K562 (cell line): Measurements from ENCODE around the gene NKG7. TPM values are rescaled to one million over a fixed set of nuclear protein-coding genes. Genes with fewer than 3 reads are reported as not detected.

ENCODE experiments used
- ATAC-seq: fragments of 200-7000 bp; cut with Tn5 transposase; 3 replicates; pipeline ENCODE4 v1.9.1; 2020; ENCODE audit warnings: moderate library complexity
- BruUV-seq: library from RNA; stranded (reverse); fragments of 400-500 nt; replicated peaks from 2 replicates; lab custom pipeline; 2021; lab: Mats Ljungman, UMichigan
- CTCF ChIA-PET: fragments of 300-600 bp; formaldehyde crosslinking; extraction: SDS; loops from one replicate; lab custom pipeline; 2021; ENCODE audit warnings: low intra/inter-chr PET ratio; lab: Yijun Ruan, JAX
- POLR2A ChIA-PET: fragments of 300-600, 350-650 bp; sonication (Branson Sonifier 250); formaldehyde crosslinking; extraction: SDS; loops from one replicate; lab custom pipeline; 2021; ENCODE audit warnings: antibody characterized with exemption, inconsistent platforms; lab: Yijun Ruan, JAX
- DNase-seq, 4 experiments: peaks; one replicate each; pipeline versions ENCODE4 v3.0.0 to v3.0.0-alpha.2; 2011 to 2018; ENCODE audit warnings: low spot score in 3 of 4, mixed read lengths in 3 of 4; ENCODE audit errors: extremely low read depth in 1 of 4
- FAIRE-seq: peaks from 2 replicates; lab custom pipeline; 2011; peaks lifted over from hg19 to GRCh38; lab: Jason Lieb, UNC
- H2AFZ ChIP-seq: 2 replicates; pipeline ENCODE4 v1.6.0; 2011; ENCODE audit warnings: low read depth, low read length, control low read depth, inconsistent platforms
- H3K27ac ChIP-seq: fragments of 200-600 bp; 3 replicates; pipeline ENCODE4 v1.8.0; 2011; ENCODE audit warnings: low read depth, mild to moderate bottlenecking, control low read depth, inconsistent platforms, low read length, moderate library complexity, mixed read lengths; ENCODE audit errors: extremely low read depth
- H3K27me3 ChIP-seq, 2 experiments: fragments of 300-600 bp in 1 of 2; 2 replicates in 1 of 2; 3 replicates in 1 of 2; pipeline versions ENCODE4 v1.6.0 to v1.8.0; 2011; ENCODE audit warnings: inconsistent platforms in 2 of 2, low read length in 2 of 2, mild to moderate bottlenecking in 1 of 2, mixed read lengths in 1 of 2, moderate library complexity in 1 of 2; ENCODE audit not compliant: control insufficient read depth in 2 of 2, insufficient read depth in 2 of 2
- H3K36me3 ChIP-seq: fragments of 300-600 bp; 3 replicates; pipeline ENCODE4 v1.8.0; 2011; ENCODE audit warnings: mild to moderate bottlenecking, low read length, inconsistent platforms; ENCODE audit not compliant: control insufficient read depth, insufficient read depth
- H3K4me1 ChIP-seq, 2 experiments: fragments of 200-600 bp in 1 of 2; replicated peaks in 1 of 2; 2 replicates in 1 of 2; 3 replicates in 1 of 2; pipeline versions ENCODE4 v1.5.1 to v1.8.0; 2011; ENCODE audit warnings: inconsistent platforms in 2 of 2, low read length in 2 of 2, mild to moderate bottlenecking in 1 of 2, mixed read lengths in 1 of 2, moderate library complexity in 1 of 2; ENCODE audit not compliant: control insufficient read depth in 2 of 2, insufficient read depth in 2 of 2
- H3K4me2 ChIP-seq: 2 replicates; pipeline ENCODE4 v1.6.1; 2011; ENCODE audit warnings: low read length, control low read depth, inconsistent platforms, mixed read lengths; ENCODE audit not compliant: insufficient read depth
- H3K4me3 ChIP-seq: fragments of 200-600 bp; sonication (generic), shearing (Covaris generic); 2 replicates; pipeline ENCODE4 v1.5.1; 2016; ENCODE audit warnings: control low read depth, inconsistent platforms
- H3K79me2 ChIP-seq: fragments of 200-600 bp; 3 replicates; pipeline ENCODE4 v1.8.0; 2011; ENCODE audit warnings: low read length, inconsistent platforms; ENCODE audit not compliant: control insufficient read depth, insufficient read depth
- H3K9ac ChIP-seq, 2 experiments: 2 replicates each; pipeline versions ENCODE4 v1.6.0 to v1.6.1; 2011; ENCODE audit warnings: low read depth in 2 of 2, low read length in 2 of 2, control low read depth in 1 of 2, inconsistent platforms in 1 of 2, mild to moderate bottlenecking in 1 of 2, mixed read lengths in 1 of 2; ENCODE audit not compliant: insufficient read depth in 1 of 2
- H3K9me1 ChIP-seq: one replicate; pipeline ENCODE4 v1.6.0; 2011; ENCODE audit warnings: inconsistent platforms, mild to moderate bottlenecking, low read length, moderate library complexity; ENCODE audit not compliant: control insufficient read depth, insufficient read depth
- H3K9me3 ChIP-seq: replicated peaks from 2 replicates; pipeline ENCODE4 v1.5.1; 2011; ENCODE audit warnings: low read depth, low read length, inconsistent platforms; ENCODE audit not compliant: control insufficient read depth, insufficient read depth
- H4K20me1 ChIP-seq: replicated peaks from 2 replicates; pipeline ENCODE4 v1.6.1; 2011; ENCODE audit warnings: low read length, inconsistent platforms, mixed read lengths; ENCODE audit not compliant: control insufficient read depth, insufficient read depth
- POLR2G ChIP-seq: fragments of 200-400 bp; formaldehyde crosslinking; IDR thresholded peaks from 2 replicates; pipeline ENCODE4 v1.6.1; 2017; ENCODE audit warnings: low read depth, mild to moderate bottlenecking, antibody characterized with exemption, low read length, moderate library complexity
- PTRF ChIP-seq: fragments of 450-650 bp; IDR thresholded peaks from 2 replicates; pipeline ENCODE4 v1.6.1; 2016; ENCODE audit warnings: mild to moderate bottlenecking, missing genetic modification characterization, missing compliant biosample characterization
- TAF15 ChIP-seq: fragments of 200-400 bp; formaldehyde crosslinking; IDR thresholded peaks from 2 replicates; pipeline ENCODE4 v1.6.1; 2017; ENCODE audit warnings: mild to moderate bottlenecking, low read depth, low read length, moderate library complexity
- ZNF592 ChIP-seq: fragments of 450-650 bp; IDR thresholded peaks from 2 replicates; pipeline ENCODE4 v1.6.1; 2017; ENCODE audit warnings: antibody characterized with exemption, mild to moderate bottlenecking
- WGBS: fragments of 100-300 bp; shearing (Covaris generic); methylation state at CpG from one replicate; pipeline ENCODE4 v1.1.6; 2016; ENCODE audit warnings: low coverage, mixed read lengths; ENCODE audit not compliant: insufficient coverage; ENCODE audit errors: missing lambda C conversion rate; 5-methylcytosine and 5-hydroxymethylcytosine counted together
- in situ Hi-C: fragments of 300-500 bp; cut with MboI; formaldehyde crosslinking; loops from 4 replicates; pipeline ENCODE4 v1.15.0; 2018; ENCODE audit warnings: inconsistent platforms, mixed read lengths
- intact Hi-C: fragments of 100-400 bp; cut with micrococcal nuclease; formaldehyde crosslinking; loops from 2 replicates; pipeline ENCODE4 v1.14.2; 2022
- polyA plus RNA-seq, 8 experiments: library from polyadenylated mRNA; depleted of rRNA in 4 of 8; stranded (reverse) in 5 of 8; unstranded in 3 of 8; fragments of >200 nt; fragmentation: Nextera tagmentation in 2 of 8; fragmentation: Illumina TruSeq in 1 of 8; extraction: Ambion mirVana in 2 of 8; extraction: Trizol in 1 of 8; gene quantifications; 2 replicates each; pipeline versions ENCODE4 v1.2.1 to v1.2.3, GENCODE V29; 2011 to 2014; ENCODE audit warnings: inconsistent platforms in 1 of 8, missing spikeins in 1 of 8
- total RNA-seq, 7 experiments: library from RNA; depleted of rRNA in 6 of 7; stranded (reverse); fragments of >200 nt in 6 of 7; fragmentation: Illumina TruSeq in 2 of 7; extraction: Trizol in 2 of 7; gene quantifications; 2 replicates each; pipeline versions ENCODE4 v1.2.1 to v1.2.3, GENCODE V29; 2011 to 2021; ENCODE audit warnings: low replicate concordance in 1 of 7

The NKG7 gene
- total and polyA plus RNA-seq, 9 of the 15 experiments (the other 6 are each of a cell fraction or from before 2014, with no cell fraction given) = 0.30 to 0.70 (median 0.51) TPM; not detected in 2

- TF ChIP-seq ZNF592 = 0 out of 2 replicates have a peak, but pooled peaks have one; percentile 26
These were observed 18.7 kb upstream of the NKG7 start (continued) for GRCh38 chr19:51391073-51391611.

- CTCF ChIA-PET = no interaction called here
- Histone ChIP-seq H3K27me3 (no peaks in the 10 kb centered on the region), H3K4me3 (no peak overlapping the region), H3K9me1 (no peaks in the 10 kb centered on the region), H2AFZ (no peak overlapping the region), H3K79me2 (no peaks in the 10 kb centered on the region; the same call in 2 of the 3 replicates), H3K36me3 (no peaks in the 10 kb centered on the region), H3K4me2 (no peak overlapping the region), H3K4me1 (peaks cover 18 to 35% of the 10 kb centered on the region in 2 experiments; a peak in 4 of 5 replicates), H4K20me1 (no peaks in the 10 kb centered on the region), H3K27ac (no peak overlapping the region), H3K9me3 (no peaks in the 10 kb centered on the region), H3K9ac (peak overlapping the region in 1 of 2 experiments; percentile 82; a peak in 1 of 4 replicates)
- intact Hi-C loops (no loop called here), in situ Hi-C loops (no loop called here)
- BruUV-seq = no TSS peak
- WGBS = 69% methylated on average over 9 of the region's 14 CpGs
- DNase-seq = no peak
- no peak for FAIRE-seq
- POLR2A ChIA-PET = interaction anchor here (0.6 to 1.7 kb wide), 2 partner anchors 21 to 137 kb away, joined by 3 to 5 read pairs; no protein-coding TSS in a partner anchor
- no peak for TF ChIP-seq PTRF (tag)
- TF ChIP-seq POLR2G = peak; percentile 35; the same call in 1 of the 2 replicates
- TF ChIP-seq TAF15 = no peak
- ATAC-seq = no peak
These were observed 16.7 kb upstream of the NKG7 start for GRCh38 chr19:51389143-51389542.
